Measurements from ENCODE around the gene ZNF296.

DNA sequence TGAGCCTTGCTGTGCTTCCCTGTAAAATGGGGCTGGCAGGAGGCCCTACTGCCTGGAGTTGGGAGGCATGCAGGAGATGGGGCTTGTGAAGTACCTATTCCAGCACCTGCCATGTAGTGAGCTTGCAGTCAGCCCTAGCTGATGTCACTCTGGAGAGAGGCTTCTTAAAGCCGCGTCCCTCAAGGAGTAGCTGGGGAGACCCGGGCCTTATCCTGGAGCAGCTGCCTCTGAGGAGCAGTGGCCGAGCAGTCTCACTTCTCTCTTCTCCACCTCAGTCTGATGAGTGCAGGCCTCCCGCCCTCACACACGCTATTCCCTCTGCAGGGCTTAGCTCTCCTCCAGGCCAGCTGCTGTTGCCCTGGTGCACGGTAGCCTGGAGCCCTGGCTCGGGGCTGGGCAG, 19.4 kb downstream of the ZNF296 start:
- TF ChIP-seq, protein P1, sequence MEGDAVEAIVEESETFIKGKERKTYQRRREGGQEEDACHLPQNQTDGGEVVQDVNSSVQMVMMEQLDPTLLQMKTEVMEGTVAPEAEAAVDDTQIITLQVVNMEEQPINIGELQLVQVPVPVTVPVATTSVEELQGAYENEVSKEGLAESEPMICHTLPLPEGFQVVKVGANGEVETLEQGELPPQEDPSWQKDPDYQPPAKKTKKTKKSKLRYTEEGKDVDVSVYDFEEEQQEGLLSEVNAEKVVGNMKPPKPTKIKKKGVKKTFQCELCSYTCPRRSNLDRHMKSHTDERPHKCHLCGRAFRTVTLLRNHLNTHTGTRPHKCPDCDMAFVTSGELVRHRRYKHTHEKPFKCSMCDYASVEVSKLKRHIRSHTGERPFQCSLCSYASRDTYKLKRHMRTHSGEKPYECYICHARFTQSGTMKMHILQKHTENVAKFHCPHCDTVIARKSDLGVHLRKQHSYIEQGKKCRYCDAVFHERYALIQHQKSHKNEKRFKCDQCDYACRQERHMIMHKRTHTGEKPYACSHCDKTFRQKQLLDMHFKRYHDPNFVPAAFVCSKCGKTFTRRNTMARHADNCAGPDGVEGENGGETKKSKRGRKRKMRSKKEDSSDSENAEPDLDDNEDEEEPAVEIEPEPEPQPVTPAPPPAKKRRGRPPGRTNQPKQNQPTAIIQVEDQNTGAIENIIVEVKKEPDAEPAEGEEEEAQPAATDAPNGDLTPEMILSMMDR (IDR thresholded peaks at IDR 0.05; ENCODE audit: poor library complexity, severe bottlenecking), result no peak
- no peak for TF ChIP-seq RAD21 (conservative IDR thresholded peaks at IDR 0.05)
- TF ChIP-seq EZH2 (IDR thresholded peaks at IDR 0.05; ENCODE audit: borderline replicate concordance, insufficient read depth, low read length, poor library complexity, severe bottlenecking), result no peak
- TF ChIP-seq EP300 (conservative IDR thresholded peaks at IDR 0.05; ENCODE audit: poor library complexity, severe bottlenecking), result no peak
- TF ChIP-seq SMC3 (conservative IDR thresholded peaks at IDR 0.05; ENCODE audit: poor library complexity), result no peak
- TF ChIP-seq POLR2AphosphoS5 (IDR thresholded peaks at IDR 0.05), result no peak

All from neural cell (in vitro differentiated cells).